CD4-positive, alpha-beta T cell treated with Interleukin-12 subunit alpha and Interleukin-12 subunit beta, for 1 hour (primary cell): ENCODE results near the gene USP20.
A peak's percentile ranks its signal among the peaks of the same experiment; 100 is the strongest.
"Not testable (repeated sequence)": the region's sequence is repeated elsewhere in the genome, so short reads cannot be mapped to it uniquely, and the experiment has no call there.

Experiments
- DNase-seq: peaks from one replicate; pipeline ENCODE4 v3.0.0-alpha.2; 2020

Gene USP20

GRCh38 chr9:129835128-129835859 lies at the start of gene USP20, which contains the start of gene C9orf78:
TSS of gene USP20 (plus strand) at chr9:129835458. CDS start at chr9:129852556, 17,098 bp downstream.
TSS of gene C9orf78 (minus strand) at chr9:129835275. CDS start at chr9:129835221, 54 bp downstream.
- peak; percentile 98 for DNase-seq

DNA sequence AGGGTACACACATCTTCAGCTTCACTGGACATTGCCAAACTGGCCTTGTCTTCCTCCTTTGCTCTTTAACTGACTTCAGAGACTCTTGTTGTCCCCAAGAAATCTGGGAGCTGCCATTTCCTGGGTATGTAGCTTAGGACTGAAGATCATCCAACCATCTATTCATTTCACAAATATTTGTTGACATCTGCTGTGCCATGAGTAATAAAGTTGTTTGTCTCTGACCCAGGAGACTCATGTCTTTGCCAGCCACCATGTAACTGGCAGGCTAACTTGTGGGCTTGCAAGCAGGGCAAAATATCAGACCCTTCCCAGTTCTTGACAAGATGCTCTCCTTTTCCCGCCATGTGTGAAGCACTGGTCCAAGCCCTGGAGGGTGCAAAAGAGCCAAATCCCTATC lies 49.4 kb upstream of the USP20 start:
- DNase-seq = no peak

- no peak for DNase-seq
Observed at GRCh38 chr9:129786481-129786880, 48.8 kb upstream of the USP20 start.

GRCh38 chr9:129794549-129794948 lies 40.7 kb upstream of the USP20 start:
- DNase-seq = no peak

GRCh38 chr9:129796029-129796428 lies 39.2 kb upstream of the USP20 start:
- DNase-seq = not testable (repeated sequence)

DNA sequence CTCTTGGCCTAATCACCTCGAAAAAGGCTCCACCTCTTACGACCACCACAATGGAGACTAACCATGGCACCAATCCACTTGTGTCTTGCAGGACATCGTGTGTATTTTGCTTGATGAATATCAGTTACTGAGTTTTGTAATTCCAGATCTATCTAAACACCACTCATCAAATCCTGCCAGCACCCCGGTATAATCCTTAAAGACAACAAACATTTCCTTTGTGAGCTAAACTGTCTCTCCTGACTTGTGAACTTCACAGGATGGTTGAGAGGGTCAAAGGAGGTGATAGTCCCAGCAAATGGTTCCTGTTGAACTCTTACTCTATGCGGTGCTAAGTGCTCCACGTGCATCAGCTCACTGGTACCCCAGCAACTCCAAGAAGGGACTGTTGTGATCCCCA lies 36.3 kb upstream of the USP20 start:
- no peak for DNase-seq

DNA sequence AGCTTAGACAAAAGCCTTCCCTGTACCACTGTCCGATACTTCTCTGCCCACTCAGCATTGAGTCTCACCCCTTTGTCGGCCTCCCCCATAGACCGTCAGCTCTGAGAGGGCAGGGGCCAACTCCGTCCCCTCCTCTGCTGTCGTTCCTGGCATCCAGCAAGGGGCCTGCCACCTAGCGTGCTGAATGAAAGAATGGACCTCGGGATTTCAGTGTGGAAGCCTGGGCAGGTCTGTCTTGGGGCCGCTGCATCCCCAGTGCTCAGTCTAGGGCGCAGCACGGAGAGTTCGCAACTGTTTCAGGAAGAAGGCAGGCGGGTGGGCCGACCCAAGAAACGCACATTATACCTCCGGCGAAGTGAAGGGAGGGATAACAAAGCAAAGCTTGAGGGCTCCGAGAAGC lies 33.8 kb upstream of the USP20 start:
- no peak for DNase-seq

DNA sequence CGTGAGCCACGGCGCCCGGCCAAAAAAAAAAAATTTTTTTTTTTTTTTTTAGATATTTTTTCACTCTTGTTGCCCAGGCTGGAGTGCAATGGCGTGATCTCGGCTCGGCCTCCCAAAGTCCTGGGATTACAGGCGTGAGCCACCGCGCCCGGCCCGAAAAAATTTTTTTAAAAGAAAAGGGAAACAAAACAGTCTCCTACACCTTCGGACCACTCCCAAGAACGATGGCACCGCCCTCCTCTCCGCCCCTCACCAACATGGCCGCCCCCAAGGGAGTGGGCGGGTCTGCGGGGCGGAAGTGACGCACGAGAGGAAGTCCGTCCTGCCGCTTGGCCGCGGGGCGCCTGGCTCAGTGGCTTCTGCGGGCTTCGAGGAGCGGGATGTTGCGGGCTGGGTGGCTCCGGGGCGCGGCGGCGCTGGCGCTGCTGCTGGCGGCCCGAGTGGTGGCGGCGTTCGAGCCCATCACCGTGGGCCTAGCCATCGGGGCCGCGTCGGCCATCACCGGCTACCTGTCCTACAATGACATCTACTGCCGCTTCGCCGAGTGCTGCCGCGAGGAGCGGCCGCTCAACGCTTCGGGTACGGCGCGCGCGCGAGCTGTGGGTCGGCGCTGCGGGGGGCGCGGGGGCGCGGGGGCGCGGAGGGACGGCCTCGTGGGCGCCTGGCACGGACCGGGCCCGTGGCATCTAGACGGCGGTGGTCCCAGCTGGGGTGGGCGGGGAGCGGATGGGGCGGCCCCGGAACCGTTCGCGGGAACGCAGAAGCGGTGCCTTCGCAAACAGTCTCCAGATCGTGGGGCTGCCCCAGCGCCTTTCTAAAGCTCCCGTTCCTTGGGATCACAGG lies 32.2 kb upstream of the USP20 start, which contains the start of gene TOR1B:
TSS of gene TOR1B (plus strand) at position 352 of the 843 bp plus-strand sequence. CDS start at position 381, 29 bp downstream.
- peak; percentile 95 for DNase-seq

GRCh38 chr9:129803676-129804060 lies 31.6 kb upstream of the USP20 start:
- no peak for DNase-seq

- no peak for DNase-seq
Observed at GRCh38 chr9:129806061-129806460, 29.2 kb upstream of the USP20 start.

GRCh38 chr9:129809346-129809745 lies 25.9 kb upstream of the USP20 start:
- DNase-seq = no peak

- no peak for DNase-seq
Observed at GRCh38 chr9:129810116-129810515, 25.1 kb upstream of the USP20 start.

GRCh38 chr9:129810788-129811187 lies 24.5 kb upstream of the USP20 start:
- DNase-seq = no peak

- DNase-seq = no peak
Observed at GRCh38 chr9:129811967-129812363, 23.3 kb upstream of the USP20 start.

DNA sequence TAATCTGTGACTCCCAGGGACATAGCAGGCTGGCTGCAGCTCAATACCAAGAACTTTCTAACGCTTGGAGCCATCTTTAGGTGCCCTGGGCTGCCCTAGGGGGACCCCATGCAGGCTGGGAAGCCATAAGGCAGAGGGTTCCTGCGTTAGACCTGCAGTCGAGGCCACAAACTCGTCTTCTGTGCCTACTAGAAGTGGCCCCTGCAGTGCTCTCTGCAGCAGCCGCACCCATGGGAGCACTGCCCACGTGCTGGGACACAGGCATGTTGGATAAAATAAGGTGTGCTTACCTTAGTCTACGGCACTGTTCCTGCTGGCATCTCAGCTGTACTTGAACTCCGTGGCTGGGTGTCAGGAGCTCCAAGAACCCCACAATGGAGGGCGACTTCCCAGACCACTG lies 22.9 kb upstream of the USP20 start:
- DNase-seq = no peak

DNA sequence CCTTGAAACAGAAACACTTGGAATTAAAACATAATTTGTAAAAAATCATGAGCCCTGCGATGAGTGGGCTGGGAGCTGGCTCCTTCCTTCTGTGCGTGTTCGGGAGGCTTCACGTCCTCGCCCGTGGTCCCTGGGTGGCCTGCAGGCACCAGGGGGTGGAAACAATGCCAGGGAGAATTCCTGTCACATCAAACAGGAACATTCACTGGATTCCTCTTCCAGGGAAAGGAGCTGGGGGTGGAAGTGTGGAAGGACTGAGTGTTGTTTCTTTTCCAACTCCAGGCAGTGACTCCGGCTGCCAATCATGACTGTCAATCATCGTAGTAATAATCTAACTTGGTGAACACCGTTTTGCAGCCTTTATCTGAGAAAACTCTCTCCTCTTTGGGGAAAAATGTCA lies 21.6 kb upstream of the USP20 start:
- no peak for DNase-seq

DNA sequence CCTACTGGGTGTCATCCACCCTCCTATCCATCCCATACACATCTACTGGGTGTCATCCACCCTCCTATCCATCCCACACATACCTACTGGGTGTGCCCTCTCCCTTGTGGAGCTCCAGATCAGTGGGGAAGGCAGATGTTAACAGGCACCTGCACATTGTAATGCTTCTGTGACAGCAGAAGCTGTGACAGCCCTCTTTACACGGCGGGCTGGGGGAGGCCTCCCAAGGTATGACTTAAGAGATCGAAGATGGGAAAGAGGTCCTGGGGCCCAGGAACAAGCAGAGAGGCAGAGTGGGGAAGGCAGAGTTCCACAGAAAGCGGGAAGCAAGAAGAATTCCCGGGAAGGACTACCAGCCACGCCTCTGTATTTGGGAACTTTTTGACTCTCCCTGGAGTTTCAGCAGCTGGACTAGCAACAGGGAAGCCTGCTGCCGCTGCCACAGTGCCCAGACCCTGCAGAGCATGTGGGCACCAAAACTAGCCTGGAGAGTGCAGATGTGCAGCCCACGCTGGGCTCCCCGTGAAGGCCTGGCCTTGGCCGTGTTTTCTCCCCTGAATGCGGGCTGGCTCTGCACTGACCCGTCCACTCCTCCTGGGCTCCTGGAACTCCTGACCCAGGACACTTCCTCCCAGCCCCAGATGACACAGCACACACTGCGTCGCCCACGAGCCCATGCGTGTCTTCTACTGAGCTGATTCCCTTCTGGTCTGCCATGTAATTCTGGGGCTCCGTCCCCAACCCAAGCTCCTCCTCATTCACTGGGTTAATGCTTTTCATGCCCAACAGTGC lies 20.6 kb upstream of the USP20 start:
- DNase-seq = no peak

GRCh38 chr9:129815278-129815677 lies 20.0 kb upstream of the USP20 start:
- no peak for DNase-seq

DNA sequence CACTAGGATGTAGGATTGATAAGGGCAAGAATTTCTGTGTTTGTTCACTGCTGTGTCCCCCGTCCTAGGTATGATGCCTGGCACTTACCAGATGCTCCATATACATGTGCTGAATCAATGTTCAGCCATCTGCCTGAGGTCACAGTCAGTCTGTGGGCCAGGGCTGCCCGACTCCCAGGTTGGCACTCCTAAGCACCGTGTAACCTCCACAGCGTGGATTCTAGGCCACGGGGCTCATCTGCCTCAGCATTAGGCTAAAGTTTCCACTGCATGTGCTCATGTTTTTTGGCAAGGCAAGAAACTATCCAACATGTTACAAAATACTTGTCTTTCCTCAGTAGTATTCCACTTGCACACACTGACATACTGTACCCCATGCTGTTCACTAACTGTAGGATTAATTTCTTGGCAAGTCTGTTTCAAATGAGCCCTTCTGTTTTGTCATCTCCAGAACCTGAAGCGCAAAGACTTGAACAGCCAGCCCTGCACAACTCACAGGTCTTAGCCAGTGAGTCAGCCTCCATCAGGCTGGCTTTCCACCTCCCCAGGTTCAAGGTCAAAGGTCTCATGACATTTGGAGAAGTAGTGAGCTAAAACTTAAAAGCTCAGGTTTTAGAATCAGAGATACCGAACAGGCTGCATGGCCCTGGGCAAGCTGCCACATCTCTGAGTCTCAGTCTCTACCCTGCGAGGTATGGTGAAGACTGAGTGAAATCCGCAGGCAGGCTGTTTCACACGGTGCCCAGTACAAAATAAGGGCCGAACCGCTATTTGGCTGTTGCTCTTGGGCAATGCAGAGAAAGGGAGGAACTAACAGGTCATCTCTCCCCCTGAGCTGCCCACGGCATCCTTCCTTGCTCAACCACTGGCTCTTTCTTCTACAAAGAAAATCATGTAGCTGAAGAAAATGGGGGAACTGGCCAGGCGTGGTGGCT lies 18.5 kb upstream of the USP20 start:
- DNase-seq = no peak

DNA sequence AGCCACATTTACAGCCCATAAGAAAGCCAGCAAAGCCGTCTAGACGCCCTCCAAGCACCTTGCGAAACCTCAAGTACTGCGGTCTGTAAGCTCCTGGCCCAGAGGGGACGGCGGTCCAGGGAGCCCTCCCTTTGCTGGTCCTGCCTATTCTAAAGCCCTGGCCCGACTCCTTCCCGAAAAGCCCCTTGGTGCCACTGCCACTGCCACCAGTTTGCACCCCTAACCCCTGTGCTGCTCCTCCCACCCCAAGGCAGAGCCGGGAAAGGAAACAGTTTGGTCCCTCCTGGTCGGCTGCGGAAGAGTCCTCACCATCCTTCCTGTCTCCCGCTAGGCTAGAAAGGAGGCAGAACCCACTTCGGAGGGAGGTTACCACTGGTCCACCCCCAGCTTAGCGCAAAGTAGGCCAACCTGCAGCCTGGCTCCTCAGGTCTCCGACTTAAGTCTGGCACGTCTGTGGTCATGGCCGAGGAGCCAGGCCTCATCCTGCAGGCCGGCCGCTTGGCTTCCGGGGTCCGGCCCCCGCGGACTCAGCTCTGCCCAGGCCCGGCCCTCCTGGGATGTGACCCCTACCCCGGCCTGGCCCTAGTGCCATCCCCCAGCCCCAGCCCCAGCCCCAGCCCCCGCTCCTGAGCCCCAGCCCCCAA lies 12.2 kb upstream of the USP20 start:
- peak; percentile 28 for DNase-seq

DNA sequence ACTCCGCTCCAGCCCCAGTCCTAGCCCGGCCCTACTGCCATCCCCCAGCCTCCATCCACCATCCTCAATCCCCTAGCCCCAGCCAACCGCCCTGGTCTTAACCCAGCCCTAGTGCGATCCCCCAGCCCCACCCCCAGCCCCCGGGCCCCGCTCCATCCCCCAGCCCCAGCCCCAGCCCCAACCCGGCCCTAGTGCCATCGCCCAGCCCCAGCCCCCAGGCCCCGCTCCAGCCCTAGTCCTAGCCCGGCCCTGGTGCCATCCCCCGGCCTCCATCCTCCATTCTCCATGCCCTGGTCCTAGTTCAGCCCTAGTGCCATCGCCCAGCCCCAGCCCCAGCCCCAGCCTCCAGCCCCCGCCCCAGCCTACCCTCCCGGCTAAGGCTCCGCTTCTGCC lies 11.7 kb upstream of the USP20 start:
- DNase-seq = no peak
